ENCODE measurements around the gene MGMT.

MGMT gene

DNA sequence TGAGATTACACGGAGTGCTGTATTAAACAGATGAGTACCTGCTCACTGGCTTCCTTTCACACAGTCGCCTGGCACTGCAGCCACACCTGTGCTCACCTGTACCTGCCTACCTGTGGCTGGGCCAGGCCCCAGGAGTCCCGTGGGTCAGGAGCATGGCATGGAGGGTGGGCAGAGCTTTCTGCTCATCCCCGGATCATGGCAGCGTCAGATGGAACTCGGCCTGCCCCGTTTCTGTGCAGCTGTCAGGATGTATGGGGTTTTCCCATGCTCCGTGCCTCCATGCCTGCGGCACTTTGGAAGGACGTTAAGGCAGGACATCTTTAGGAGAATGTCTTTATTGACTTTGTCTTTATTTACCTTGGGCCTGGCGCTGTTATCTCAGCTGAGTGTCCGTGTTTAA lies 112.2 kb downstream of the MGMT start:
- H3K27ac ChIP-seq (ENCODE audit: low read depth in 2 of 2, low read length in 2 of 2) = no peak overlapping the region
- peaks cover 0 to 3% of the 10 kb centered on the region in 2 donors for H3K9me3 ChIP-seq (ENCODE audit: control insufficient read depth in 2 of 2, low read length in 2 of 2)
- H3K4me1 ChIP-seq (ENCODE audit: control insufficient read depth in 2 of 2, insufficient read depth in 2 of 2, low read length in 2 of 2) = no peaks in the 10 kb centered on the region
- no peaks in the 10 kb centered on the region for H3K36me3 ChIP-seq (ENCODE audit: control insufficient read depth in 2 of 2, insufficient read depth in 2 of 2, low read length in 2 of 2)
- no peaks in the 10 kb centered on the region for H3K27me3 ChIP-seq (ENCODE audit: control insufficient read depth in 2 of 2, insufficient read depth in 2 of 2, low read length in 2 of 2)
- no peak overlapping the region for H3K9ac ChIP-seq (ENCODE audit: low read depth in 1 of 2, low read length in 2 of 2)
- H3K4me3 ChIP-seq (ENCODE audit: low read length in 2 of 2) = no peak overlapping the region

DNA sequence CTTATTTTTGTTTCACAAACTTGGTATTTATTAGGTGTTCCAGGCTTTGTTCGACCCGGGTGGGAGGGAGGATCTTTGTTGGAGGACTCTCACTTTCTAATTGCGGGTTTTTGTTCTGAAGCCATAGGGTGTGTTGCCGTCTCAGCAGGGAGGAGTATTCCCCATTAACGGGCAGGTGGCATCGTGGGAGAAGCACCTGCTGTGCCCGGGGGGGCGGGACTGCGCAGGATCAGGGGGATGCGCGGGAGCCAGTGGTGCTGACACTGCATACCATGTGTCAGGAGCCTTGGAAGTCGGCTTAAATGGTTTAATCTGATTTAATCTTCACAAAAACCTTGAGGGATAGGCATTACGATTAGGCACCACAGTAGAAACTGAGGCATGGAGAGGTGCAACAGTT lies 113.0 kb downstream of the MGMT start:
- Histone ChIP-seq H3K27me3 (ENCODE audit: control insufficient read depth in 2 of 2, insufficient read depth in 2 of 2, low read length in 2 of 2) (no peaks in the 10 kb centered on the region), H3K4me1 (ENCODE audit: control insufficient read depth in 2 of 2, insufficient read depth in 2 of 2, low read length in 2 of 2) (no peaks in the 10 kb centered on the region), H3K36me3 (ENCODE audit: control insufficient read depth in 2 of 2, insufficient read depth in 2 of 2, low read length in 2 of 2) (no peaks in the 10 kb centered on the region), H3K9ac (ENCODE audit: low read depth in 1 of 2, low read length in 2 of 2) (no peak overlapping the region), H3K9me3 (ENCODE audit: control insufficient read depth in 2 of 2, low read length in 2 of 2) (peaks cover 0 to 3% of the 10 kb centered on the region in 2 donors), H3K27ac (ENCODE audit: low read depth in 2 of 2, low read length in 2 of 2) (no peak overlapping the region), H3K4me3 (ENCODE audit: low read length in 2 of 2) (no peak overlapping the region)

DNA sequence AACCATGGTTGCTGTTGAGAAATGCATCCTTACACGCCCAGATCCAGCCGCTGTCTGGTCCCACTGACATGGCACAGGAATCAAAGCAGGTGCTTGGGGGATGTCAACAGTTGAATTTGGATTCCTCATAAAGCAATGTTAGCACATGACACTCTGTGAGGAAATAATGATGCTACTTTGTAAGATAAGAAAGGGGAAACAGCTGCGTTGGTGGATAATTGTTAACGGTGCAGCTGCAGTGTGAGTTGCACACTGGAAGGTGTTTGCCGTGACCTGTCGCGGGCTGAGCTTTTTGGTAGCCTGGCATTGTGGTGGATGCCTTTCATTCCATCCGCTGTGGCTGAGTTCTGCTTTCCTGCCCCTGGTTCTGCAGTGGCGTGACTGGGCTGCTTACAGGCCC lies 113.9 kb downstream of the MGMT start:
- no peak overlapping the region for H3K4me3 ChIP-seq (ENCODE audit: low read length in 2 of 2)
- H3K9me3 ChIP-seq (ENCODE audit: control insufficient read depth in 2 of 2, low read length in 2 of 2) = peaks cover 0 to 3% of the 10 kb centered on the region in 2 donors
- H3K36me3 ChIP-seq (ENCODE audit: control insufficient read depth in 2 of 2, insufficient read depth in 2 of 2, low read length in 2 of 2) = no peaks in the 10 kb centered on the region
- H3K27ac ChIP-seq (ENCODE audit: low read depth in 2 of 2, low read length in 2 of 2) = no peak overlapping the region
- H3K9ac ChIP-seq (ENCODE audit: low read depth in 1 of 2, low read length in 2 of 2) = no peak overlapping the region
- no peaks in the 10 kb centered on the region for H3K27me3 ChIP-seq (ENCODE audit: control insufficient read depth in 2 of 2, insufficient read depth in 2 of 2, low read length in 2 of 2)
- H3K4me1 ChIP-seq (ENCODE audit: control insufficient read depth in 2 of 2, insufficient read depth in 2 of 2, low read length in 2 of 2) = no peaks in the 10 kb centered on the region

DNA sequence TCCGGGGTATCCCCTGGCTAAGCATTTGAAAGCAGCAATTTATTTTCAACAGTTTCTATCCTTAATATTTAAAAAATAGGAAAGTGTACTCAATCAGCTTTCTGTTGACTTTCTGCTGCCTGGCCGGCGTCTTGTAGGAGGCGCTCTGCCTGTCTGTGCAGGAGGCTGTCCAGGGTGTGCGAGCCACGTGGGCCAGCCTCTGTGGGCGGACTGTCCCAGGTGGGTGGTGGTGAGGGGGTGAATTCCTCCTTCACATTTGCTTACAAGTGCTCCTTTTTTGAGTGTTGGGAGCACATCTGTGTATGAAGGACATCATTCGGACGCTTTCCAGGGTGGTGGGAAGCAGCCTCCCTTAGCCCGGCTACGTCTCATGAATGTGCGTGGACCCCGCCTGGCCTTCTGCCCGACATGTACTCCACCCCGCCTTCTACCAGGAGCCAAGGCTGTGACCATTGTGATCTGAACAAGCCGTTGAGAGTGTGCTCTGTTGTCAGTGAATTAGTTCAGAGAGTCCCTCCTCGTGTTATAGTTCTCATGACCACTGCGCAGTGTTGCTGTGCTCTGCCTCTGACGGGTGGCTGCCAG lies 114.9 kb downstream of the MGMT start:
- no peak overlapping the region for H3K9ac ChIP-seq (ENCODE audit: low read depth in 1 of 2, low read length in 2 of 2)
- no peaks in the 10 kb centered on the region for H3K27me3 ChIP-seq (ENCODE audit: control insufficient read depth in 2 of 2, insufficient read depth in 2 of 2, low read length in 2 of 2)
- no peaks in the 10 kb centered on the region for H3K4me1 ChIP-seq (ENCODE audit: control insufficient read depth in 2 of 2, insufficient read depth in 2 of 2, low read length in 2 of 2)
- H3K36me3 ChIP-seq (ENCODE audit: control insufficient read depth in 2 of 2, insufficient read depth in 2 of 2, low read length in 2 of 2) = no peaks in the 10 kb centered on the region
- peaks cover 2 to 8% of the 10 kb centered on the region in 2 donors for H3K9me3 ChIP-seq (ENCODE audit: control insufficient read depth in 2 of 2, low read length in 2 of 2)
- H3K4me3 ChIP-seq (ENCODE audit: low read length in 2 of 2) = no peak overlapping the region
- no peak overlapping the region for H3K27ac ChIP-seq (ENCODE audit: low read depth in 2 of 2, low read length in 2 of 2)

DNA sequence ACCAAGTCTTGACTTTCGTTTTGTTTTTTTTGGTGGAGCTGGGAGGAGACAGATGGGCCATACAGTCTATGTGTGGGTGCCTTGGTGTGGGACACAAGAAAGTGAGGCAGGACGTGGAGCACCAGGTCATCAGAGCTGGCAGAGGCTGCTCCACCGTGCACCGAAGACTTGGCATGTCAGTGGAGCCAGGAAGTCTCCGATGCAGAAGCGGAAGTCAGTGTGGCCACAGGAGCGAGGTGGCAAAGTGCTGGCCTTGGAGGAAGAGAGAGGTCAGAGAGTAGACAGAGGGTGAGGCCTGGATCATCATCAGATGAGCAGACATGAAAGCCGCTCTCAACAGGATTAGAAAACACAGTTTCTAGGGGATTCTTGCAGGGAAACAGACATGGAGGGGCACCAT lies 116.8 kb downstream of the MGMT start:
- Histone ChIP-seq H3K9me3 (ENCODE audit: control insufficient read depth in 2 of 2, low read length in 2 of 2) (peaks cover 4 to 11% of the 10 kb centered on the region in 2 donors), H3K4me3 (ENCODE audit: low read length in 2 of 2) (no peak overlapping the region), H3K36me3 (ENCODE audit: control insufficient read depth in 2 of 2, insufficient read depth in 2 of 2, low read length in 2 of 2) (no peaks in the 10 kb centered on the region), H3K9ac (ENCODE audit: low read depth in 1 of 2, low read length in 2 of 2) (no peak overlapping the region), H3K4me1 (ENCODE audit: control insufficient read depth in 2 of 2, insufficient read depth in 2 of 2, low read length in 2 of 2) (no peaks in the 10 kb centered on the region), H3K27ac (ENCODE audit: low read depth in 2 of 2, low read length in 2 of 2) (no peak overlapping the region), H3K27me3 (ENCODE audit: control insufficient read depth in 2 of 2, insufficient read depth in 2 of 2, low read length in 2 of 2) (no peaks in the 10 kb centered on the region)

DNA sequence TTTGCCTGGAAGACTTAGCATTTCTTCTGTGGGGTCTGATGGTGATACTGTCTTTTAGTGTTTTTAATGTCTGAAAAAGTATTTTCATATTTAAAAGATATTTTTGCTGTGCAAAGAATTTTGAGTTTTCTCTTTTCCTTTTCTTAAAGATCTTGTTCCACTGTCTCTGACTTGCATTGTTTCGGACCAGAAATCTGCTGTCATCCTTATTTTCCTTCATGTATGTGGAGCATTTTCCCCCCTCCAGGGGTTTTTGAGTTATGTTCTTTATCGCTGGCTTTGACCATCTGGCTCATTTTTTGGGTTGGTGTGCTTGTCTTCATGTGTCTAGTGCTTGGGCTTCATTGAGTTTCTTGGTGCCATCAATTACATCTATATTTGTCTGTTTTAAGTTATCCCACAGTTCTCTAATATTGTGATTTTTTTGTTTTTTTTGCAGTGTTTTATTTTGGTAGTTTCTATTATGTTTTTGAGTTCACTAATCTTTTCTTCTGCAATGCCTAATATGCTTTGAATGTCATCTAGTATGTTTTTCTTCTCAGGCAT lies 119.9 kb downstream of the MGMT start:
- H3K27me3 ChIP-seq (ENCODE audit: control insufficient read depth in 2 of 2, insufficient read depth in 2 of 2, low read length in 2 of 2) = no peaks in the 10 kb centered on the region
- H3K36me3 ChIP-seq (ENCODE audit: control insufficient read depth in 2 of 2, insufficient read depth in 2 of 2, low read length in 2 of 2) = no peaks in the 10 kb centered on the region
- H3K9me3 ChIP-seq (ENCODE audit: control insufficient read depth in 2 of 2, low read length in 2 of 2) = peaks cover 4 to 11% of the 10 kb centered on the region in 2 donors
- no peak overlapping the region for H3K4me3 ChIP-seq (ENCODE audit: low read length in 2 of 2)
- H3K4me1 ChIP-seq (ENCODE audit: control insufficient read depth in 2 of 2, insufficient read depth in 2 of 2, low read length in 2 of 2) = no peaks in the 10 kb centered on the region
- H3K27ac ChIP-seq (ENCODE audit: low read depth in 2 of 2, low read length in 2 of 2) = no peak overlapping the region
- no peak overlapping the region for H3K9ac ChIP-seq (ENCODE audit: low read depth in 1 of 2, low read length in 2 of 2)

DNA sequence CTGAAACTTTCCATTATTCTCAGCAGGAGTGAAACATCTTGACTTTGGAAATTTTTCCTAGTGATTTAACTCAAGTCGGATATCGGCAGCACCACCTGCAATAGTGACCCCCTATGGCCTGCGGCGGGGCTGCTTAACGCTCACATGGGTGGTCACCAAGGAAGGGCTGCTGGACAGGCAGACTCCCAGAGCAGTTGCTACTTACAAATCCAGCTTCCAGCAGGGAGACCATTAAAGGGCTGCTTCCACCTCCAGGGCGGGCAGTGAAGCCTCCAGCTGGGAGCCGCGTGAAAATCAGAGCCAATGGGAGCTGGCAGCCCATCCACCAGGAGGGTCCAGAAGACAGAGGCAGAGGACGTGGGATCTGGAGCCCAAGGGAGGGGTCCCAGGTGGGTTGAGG lies 122.5 kb downstream of the MGMT start:
- Histone ChIP-seq H3K27ac (ENCODE audit: low read depth in 2 of 2, low read length in 2 of 2) (no peak overlapping the region), H3K4me1 (ENCODE audit: control insufficient read depth in 2 of 2, insufficient read depth in 2 of 2, low read length in 2 of 2) (no peaks in the 10 kb centered on the region), H3K9ac (ENCODE audit: low read depth in 1 of 2, low read length in 2 of 2) (no peak overlapping the region), H3K4me3 (ENCODE audit: low read length in 2 of 2) (no peak overlapping the region), H3K36me3 (ENCODE audit: control insufficient read depth in 2 of 2, insufficient read depth in 2 of 2, low read length in 2 of 2) (no peaks in the 10 kb centered on the region), H3K27me3 (ENCODE audit: control insufficient read depth in 2 of 2, insufficient read depth in 2 of 2, low read length in 2 of 2) (no peaks in the 10 kb centered on the region), H3K9me3 (ENCODE audit: control insufficient read depth in 2 of 2, low read length in 2 of 2) (peaks cover 4 to 12% of the 10 kb centered on the region in 2 donors)

DNA sequence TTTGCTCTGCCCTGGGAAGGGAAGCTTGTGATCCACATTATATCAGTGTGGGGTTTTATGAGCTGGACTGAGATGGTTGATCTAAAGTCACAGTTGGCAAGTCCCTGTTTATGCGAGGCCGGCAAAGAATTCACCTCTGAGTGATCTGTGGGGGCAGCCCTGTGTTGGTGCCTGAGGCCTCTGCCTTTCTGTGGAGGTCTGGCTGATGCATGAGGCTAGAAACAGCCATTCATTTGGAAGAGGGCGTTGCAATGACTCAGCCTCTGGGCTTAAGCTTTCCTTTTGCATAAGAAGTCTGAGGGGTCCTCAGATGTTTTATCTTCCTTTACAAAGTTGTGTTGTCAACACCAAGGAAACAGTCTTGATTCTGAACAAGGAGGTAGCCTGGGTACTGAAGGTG lies 126.9 kb downstream of the MGMT start:
- no peaks in the 10 kb centered on the region for H3K27me3 ChIP-seq (ENCODE audit: control insufficient read depth in 2 of 2, insufficient read depth in 2 of 2, low read length in 2 of 2)
- no peaks in the 10 kb centered on the region for H3K36me3 ChIP-seq (ENCODE audit: control insufficient read depth in 2 of 2, insufficient read depth in 2 of 2, low read length in 2 of 2)
- peaks cover 0 to 5% of the 10 kb centered on the region in 2 donors for H3K9me3 ChIP-seq (ENCODE audit: control insufficient read depth in 2 of 2, low read length in 2 of 2)
- H3K27ac ChIP-seq (ENCODE audit: low read depth in 2 of 2, low read length in 2 of 2) = no peak overlapping the region
- no peak overlapping the region for H3K9ac ChIP-seq (ENCODE audit: low read depth in 1 of 2, low read length in 2 of 2)
- H3K4me3 ChIP-seq (ENCODE audit: low read length in 2 of 2) = no peak overlapping the region
- no peaks in the 10 kb centered on the region for H3K4me1 ChIP-seq (ENCODE audit: control insufficient read depth in 2 of 2, insufficient read depth in 2 of 2, low read length in 2 of 2)

DNA sequence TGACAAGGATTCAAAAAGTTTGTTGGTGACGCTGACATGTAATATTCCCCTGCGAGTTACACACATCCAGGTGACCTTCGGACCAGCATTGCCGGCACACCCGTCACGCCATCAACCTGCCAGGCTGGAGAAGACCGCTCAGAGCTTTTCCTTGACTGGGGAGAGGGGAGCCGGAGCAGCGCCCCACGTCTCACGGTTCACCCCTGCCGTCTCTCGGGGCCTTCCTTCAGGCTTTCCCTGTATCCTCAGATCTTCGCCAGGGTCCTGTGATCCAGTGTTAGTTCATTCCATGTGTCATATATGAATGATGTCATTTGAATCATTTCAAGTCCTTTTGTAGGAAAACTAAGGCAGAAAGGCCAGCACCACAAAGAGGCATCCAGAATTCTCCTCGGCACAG lies 127.8 kb downstream of the MGMT start:
- H3K27ac ChIP-seq (ENCODE audit: low read depth in 2 of 2, low read length in 2 of 2) = no peak overlapping the region
- H3K9ac ChIP-seq (ENCODE audit: low read depth in 1 of 2, low read length in 2 of 2) = no peak overlapping the region

DNA sequence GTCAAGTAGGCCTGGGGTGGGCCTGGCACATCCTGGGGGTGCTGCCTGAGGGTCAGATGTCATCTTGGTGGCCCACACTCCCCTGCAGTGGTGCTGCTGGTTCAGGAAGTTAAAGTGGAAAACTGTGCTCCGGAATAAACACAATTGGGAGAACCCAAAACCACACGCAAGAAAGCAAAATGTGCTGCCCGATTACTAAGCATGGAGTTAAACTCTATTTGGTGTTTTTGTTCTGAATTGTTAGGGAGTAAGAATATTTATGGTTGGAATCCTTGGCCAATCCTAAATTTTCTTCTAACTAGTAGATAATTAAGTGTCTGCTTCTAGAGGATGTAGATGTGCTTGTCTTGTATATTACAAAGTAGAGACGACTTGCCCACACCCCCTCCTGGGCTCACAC lies 131.4 kb downstream of the MGMT start:
- Histone ChIP-seq H3K9ac (ENCODE audit: low read depth in 1 of 2, low read length in 2 of 2) (no peak overlapping the region), H3K27me3 (ENCODE audit: control insufficient read depth in 2 of 2, insufficient read depth in 2 of 2, low read length in 2 of 2) (no peaks in the 10 kb centered on the region), H3K4me1 (ENCODE audit: control insufficient read depth in 2 of 2, insufficient read depth in 2 of 2, low read length in 2 of 2) (no peaks in the 10 kb centered on the region), H3K9me3 (ENCODE audit: control insufficient read depth in 2 of 2, low read length in 2 of 2) (peaks cover 0 to 3% of the 10 kb centered on the region in 2 donors), H3K4me3 (ENCODE audit: low read length in 2 of 2) (no peak overlapping the region), H3K36me3 (ENCODE audit: control insufficient read depth in 2 of 2, insufficient read depth in 2 of 2, low read length in 2 of 2) (no peaks in the 10 kb centered on the region), H3K27ac (ENCODE audit: low read depth in 2 of 2, low read length in 2 of 2) (no peak overlapping the region)

More for the DNA sequence above, 127.8 kb downstream of the MGMT start:
- H3K27me3 ChIP-seq (ENCODE audit: control insufficient read depth in 2 of 2, insufficient read depth in 2 of 2, low read length in 2 of 2) = no peaks in the 10 kb centered on the region
- H3K4me3 ChIP-seq (ENCODE audit: low read length in 2 of 2) = no peak overlapping the region
- no peaks in the 10 kb centered on the region for H3K4me1 ChIP-seq (ENCODE audit: control insufficient read depth in 2 of 2, insufficient read depth in 2 of 2, low read length in 2 of 2)
- peaks cover 0 to 3% of the 10 kb centered on the region in 2 donors for H3K9me3 ChIP-seq (ENCODE audit: control insufficient read depth in 2 of 2, low read length in 2 of 2)
- no peaks in the 10 kb centered on the region for H3K36me3 ChIP-seq (ENCODE audit: control insufficient read depth in 2 of 2, insufficient read depth in 2 of 2, low read length in 2 of 2)

All from mucosa of rectum (tissue), 2 donors.